GM10266 (cell line): ENCODE results near the gene GPAM.
A peak's percentile ranks its signal among the peaks of the same experiment; 100 is the strongest.
"Not testable (repeated sequence)": the region's sequence is repeated elsewhere in the genome, so short reads cannot be mapped to it uniquely, and the experiment has no call there.

Experiments
- DNase-seq: peaks from one replicate; pipeline ENCODE4 v3.0.0; 2012; ENCODE audit errors: extremely low spot score
- TF ChIP-seq, protein P1 (sequence below): IDR thresholded peaks from 2 replicates; pipeline ENCODE4 v1.5.1; 2012; ENCODE audit warnings: mild to moderate bottlenecking, low read depth; ENCODE audit not compliant: control insufficient read depth, insufficient read depth; ENCODE audit errors: missing control alignments

Gene GPAM

DNA sequence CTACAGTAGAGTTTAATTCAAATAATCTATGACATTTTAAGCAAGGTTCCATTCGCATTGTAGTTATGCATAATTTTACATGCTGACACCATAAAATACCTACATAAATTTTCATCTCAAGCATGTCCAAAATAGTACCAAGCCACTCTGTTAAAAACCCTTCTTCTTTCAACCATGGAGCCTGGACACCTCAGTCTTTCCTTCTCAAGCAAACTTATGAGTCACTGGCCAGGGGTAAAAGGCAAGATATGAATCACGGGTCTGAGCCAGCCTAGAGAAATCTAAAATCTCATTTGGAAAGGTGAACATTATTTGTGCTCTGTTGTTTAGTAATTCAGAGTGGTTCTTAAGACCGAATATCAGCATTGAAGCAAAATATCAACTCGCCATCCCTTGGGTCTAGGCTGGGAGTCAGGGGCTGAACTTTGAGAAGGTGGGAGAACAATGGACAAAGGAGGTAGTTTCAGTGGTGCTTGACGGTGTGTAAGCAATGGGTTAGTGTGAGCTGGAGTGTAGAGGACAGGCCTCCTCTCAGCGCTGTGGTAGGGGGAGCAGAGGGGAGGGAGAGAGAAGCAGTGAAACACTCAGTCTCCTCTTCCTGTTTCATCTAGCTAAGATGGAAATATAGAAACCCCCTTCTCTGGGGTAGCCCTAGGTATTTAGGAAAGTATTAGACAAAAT lies 19.1 kb upstream of the GPAM start:
- peak; percentile 30 for DNase-seq
- TF ChIP-seq, protein P1, sequence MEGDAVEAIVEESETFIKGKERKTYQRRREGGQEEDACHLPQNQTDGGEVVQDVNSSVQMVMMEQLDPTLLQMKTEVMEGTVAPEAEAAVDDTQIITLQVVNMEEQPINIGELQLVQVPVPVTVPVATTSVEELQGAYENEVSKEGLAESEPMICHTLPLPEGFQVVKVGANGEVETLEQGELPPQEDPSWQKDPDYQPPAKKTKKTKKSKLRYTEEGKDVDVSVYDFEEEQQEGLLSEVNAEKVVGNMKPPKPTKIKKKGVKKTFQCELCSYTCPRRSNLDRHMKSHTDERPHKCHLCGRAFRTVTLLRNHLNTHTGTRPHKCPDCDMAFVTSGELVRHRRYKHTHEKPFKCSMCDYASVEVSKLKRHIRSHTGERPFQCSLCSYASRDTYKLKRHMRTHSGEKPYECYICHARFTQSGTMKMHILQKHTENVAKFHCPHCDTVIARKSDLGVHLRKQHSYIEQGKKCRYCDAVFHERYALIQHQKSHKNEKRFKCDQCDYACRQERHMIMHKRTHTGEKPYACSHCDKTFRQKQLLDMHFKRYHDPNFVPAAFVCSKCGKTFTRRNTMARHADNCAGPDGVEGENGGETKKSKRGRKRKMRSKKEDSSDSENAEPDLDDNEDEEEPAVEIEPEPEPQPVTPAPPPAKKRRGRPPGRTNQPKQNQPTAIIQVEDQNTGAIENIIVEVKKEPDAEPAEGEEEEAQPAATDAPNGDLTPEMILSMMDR, result no peak

DNA sequence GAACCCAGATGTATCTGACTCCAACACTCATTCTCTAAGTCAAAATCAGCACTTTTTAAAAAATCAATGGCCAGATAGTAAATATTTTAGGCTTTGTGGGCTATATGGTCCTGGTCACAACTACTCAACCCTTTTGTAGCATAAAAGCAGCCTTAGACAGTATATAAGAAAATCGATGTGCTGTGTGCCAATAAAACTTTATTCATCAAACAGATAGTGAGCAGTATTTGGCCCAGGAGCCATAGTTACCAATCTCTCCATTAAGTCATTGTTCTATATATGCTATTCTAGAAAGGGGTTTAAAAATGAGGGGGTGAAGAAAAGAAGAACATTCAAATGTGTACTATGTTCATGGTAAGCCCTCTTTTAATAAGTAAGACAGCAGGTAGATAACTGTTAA lies 18.5 kb upstream of the GPAM start:
- TF ChIP-seq, protein P1, result no peak
- no peak for DNase-seq

DNA sequence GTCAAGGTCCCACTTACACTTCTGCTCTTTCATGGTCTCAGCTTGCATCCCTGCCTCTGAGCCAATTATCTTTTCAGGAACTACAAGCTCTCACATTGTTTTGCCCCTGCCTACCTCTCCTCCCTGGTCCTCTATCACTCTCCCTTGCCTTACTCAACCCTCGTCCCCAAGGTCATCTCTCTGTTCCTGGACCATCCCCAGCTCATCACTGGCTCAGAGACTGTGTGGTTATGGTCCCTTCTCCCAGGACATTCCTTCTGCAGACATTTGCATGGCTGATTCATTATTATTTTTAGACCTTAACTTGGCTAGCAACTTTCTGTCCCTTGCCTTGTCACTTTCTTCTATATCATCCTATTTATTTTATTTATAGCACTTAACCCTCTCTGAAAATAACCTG lies 17.8 kb upstream of the GPAM start:
- no peak for DNase-seq
- TF ChIP-seq, protein P1, result no peak

DNA sequence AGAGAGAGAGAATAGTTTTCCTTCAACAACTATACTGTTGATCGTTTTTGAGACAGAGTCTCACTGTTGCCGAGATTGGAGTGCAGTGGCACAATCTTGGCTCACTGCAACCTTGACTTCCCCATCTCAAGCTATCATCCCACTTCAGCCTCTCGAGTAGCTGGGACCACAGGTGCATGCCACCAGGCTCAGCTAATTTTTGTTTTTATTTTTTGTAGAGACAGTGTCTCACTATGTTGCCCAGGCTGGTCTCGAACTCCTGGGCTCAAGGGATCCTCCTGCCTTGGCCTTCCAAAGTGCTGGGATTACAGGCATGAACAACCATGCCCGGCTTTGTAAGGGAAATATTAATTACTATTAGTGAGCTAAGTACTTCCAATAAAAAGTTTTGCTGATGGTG lies 16.7 kb upstream of the GPAM start:
- not testable (repeated sequence) for DNase-seq

DNA sequence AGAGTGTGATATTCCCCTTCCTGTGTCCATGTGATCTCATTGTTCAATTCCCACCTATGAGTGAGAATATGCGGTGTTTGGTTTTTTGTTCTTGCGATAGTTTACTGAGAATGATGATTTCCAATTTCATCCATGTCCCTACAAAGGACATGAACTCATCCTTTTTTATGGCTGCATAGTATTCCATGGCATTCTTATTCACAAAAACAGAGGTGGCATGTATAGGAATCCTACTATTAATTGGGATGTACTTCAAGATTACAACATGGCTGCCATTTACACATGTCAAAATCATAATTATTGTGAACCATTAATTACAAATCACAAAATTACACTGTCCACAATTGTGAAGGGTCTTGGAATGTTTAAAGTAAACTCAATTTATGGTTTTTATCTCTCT lies 14.1 kb upstream of the GPAM start:
- DNase-seq, result not testable (repeated sequence)

DNA sequence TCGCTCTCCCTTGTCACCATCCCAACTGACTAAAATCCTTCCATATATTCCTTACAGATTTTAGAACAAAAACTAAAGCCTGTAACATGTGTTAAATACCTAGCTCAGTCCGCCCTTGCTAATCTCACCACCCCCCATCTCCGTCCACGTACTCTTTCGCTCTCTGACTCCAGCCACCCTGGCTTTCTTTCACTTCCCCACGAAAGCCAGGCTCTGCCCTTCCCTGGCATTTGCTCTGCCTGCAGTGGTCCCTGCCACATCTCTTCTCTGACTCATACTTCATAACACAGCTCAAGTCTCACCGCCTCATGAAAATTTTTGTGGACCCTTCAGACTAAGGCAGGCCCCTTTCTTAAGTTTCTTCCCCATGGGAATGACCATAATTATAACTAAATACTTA lies 11.7 kb upstream of the GPAM start:
- no peak for DNase-seq
- TF ChIP-seq, protein P1, result no peak

DNA sequence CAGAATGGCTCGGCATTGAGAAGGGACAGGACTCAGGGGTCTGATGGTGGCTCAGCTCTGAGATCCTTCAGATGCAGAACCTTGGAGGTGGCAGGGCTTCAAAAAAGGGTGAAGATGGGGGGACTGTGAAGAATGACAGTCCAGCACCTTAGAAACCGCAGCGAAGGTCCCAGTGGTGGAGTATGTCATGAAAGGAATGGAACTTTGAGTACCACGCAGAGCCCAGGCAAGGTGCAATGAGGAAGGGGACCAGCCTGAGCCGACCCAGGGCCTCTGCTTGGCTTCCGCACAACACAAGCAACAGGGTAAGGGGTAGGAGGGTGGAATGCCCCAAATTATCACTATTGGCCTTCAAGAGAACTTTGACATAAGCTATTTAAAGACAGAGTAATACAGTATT lies 8.2 kb upstream of the GPAM start:
- no peak for DNase-seq
- TF ChIP-seq, protein P1, result no peak

DNA sequence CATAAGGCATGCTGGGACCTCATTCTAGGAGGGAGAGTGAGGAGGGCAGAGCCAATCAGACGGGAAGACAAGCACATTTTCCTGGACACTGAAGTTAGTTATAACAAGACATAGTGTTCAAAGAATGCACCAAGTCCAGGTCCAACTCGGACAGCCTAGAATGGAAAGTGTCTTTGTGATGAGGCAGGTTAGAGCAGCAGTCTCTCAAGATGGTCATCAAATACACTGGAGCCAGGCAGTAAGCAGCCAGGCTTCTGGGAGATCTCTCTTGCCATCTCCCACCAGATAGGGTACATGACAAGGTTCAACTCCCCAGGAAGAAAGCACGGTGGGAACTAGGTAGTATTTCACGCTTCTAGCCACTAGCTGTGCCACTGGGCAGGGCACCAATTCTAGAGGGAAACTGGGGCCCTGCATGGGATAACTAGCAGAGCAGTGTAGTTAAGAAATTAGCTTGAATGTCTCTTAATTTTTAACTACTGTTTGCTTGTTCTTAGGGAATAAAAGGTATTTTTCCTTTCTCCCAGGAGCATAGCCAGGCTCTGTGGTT lies 7.6 kb upstream of the GPAM start:
- TF ChIP-seq, protein P1, result no peak
- no peak for DNase-seq
